NOMO-1 (cell line): ENCODE results near the gene ABHD10.

ENCODE experiments used
- DNase-seq, 2 experiments: peaks; one replicate each; lab custom pipeline; 2025; ENCODE audit not compliant: unreplicated experiment in 2 of 2; lab: John Stamatoyannopoulos, UW

Gene ABHD10

GRCh38 chr3:111963424-111963823 is 15.4 kb upstream of the ABHD10 start:
- DNase-seq, result no peak

GRCh38 chr3:111965484-111965883 is 13.3 kb upstream of the ABHD10 start:
- no peak for DNase-seq

GRCh38 chr3:111967068-111967467 is 11.8 kb upstream of the ABHD10 start:
- DNase-seq, result no peak

GRCh38 chr3:111967651-111968274 is 11.1 kb upstream of the ABHD10 start:
- DNase-seq, result peak; percentile 54 to 59

GRCh38 chr3:111968319-111969054 is 10.3 kb upstream of the ABHD10 start:
- DNase-seq, result no peak

GRCh38 chr3:111970376-111970775 is 8.4 kb upstream of the ABHD10 start:
- DNase-seq, result no peak

GRCh38 chr3:111971533-111972130 is 7.2 kb upstream of the ABHD10 start:
- no peak for DNase-seq

- DNase-seq, result no peak
Observed at GRCh38 chr3:111972891-111973290, 5.9 kb upstream of the ABHD10 start.

GRCh38 chr3:111975131-111975530 is 3.7 kb upstream of the ABHD10 start:
- no peak for DNase-seq

GRCh38 chr3:111976254-111976653 is 2.6 kb upstream of the ABHD10 start:
- no peak for DNase-seq

GRCh38 chr3:111979434-111980038 is 710 bp downstream of the ABHD10 start:
- DNase-seq, result peak; percentile 72 to 79

GRCh38 chr3:111980716-111981456 is 2.1 kb downstream of the ABHD10 start:
- DNase-seq, result no peak

GRCh38 chr3:111981457-111981763 is 2.6 kb downstream of the ABHD10 start:
- DNase-seq, result no peak

- no peak for DNase-seq
Observed at GRCh38 chr3:111984636-111985298, 5.9 kb downstream of the ABHD10 start.

- no peak for DNase-seq
Observed at GRCh38 chr3:111986800-111987199, 8.0 kb downstream of the ABHD10 start.

GRCh38 chr3:111989061-111989678 is 10.3 kb downstream of the ABHD10 start:
- peak; percentile 2 to 15 for DNase-seq

- DNase-seq, result no peak
Observed at GRCh38 chr3:111993038-111993437, 14.2 kb downstream of the ABHD10 start.

- DNase-seq, result no peak
Observed at GRCh38 chr3:111998636-111999483, 20.0 kb downstream of the ABHD10 start, which contains the start of gene TAGLN3. TSS of gene TAGLN3 (plus strand) at chr3:111998922. CDS start at chr3:111999423, 501 bp downstream.
